ENCODE measurements around the gene ULK4. TPM values are rescaled to one million over a fixed set of nuclear protein-coding genes. Genes with fewer than 3 reads are reported as not detected.

The ULK4 gene
- polyA plus RNA-seq, 1 donor from 2014 or later = 7.2 TPM

GRCh38 chr3:41208507-41209220 is 753.2 kb downstream of the ULK4 start:
- H3K4me2 ChIP-seq (ENCODE audit: low read length) = no peak overlapping the region

DNA sequence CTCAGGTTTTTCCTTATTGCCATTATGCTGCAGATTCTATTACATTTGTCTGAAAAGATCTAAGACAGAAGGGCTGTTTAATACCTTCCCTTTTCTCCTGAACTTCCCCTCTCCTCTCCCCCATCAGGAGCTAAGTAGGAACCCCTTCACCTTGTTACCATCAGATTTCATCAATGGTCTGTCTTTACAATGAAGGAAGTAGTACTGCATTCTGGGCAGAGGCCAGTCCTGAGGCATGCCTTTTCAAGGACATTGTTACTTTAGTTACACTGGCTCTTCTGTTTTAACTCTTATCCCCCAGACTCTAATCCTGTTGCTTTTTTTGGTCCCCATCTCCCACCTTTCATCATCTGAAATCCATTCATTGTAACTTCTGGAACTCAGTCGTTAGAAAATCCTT is 754.5 kb downstream of the ULK4 start:
- no peak overlapping the region for H2AFZ ChIP-seq (ENCODE audit: low read depth, low read length)
- H3K9me2 ChIP-seq (ENCODE audit: insufficient read depth, low read length) = no peaks in the 10 kb centered on the region
- H3K4me3 ChIP-seq (ENCODE audit: low read length) = no peak overlapping the region
- no peaks in the 10 kb centered on the region for H3F3A ChIP-seq (ENCODE audit: insufficient read depth, low read length, poor library complexity, severe bottlenecking)
- no peaks in the 10 kb centered on the region for H3K36me3 ChIP-seq (ENCODE audit: insufficient read depth, low read length)
- no peaks in the 10 kb centered on the region for H3K9me3 ChIP-seq (ENCODE audit: low read length)
- peaks cover 2% of the 10 kb centered on the region for H4K20me1 ChIP-seq (ENCODE audit: insufficient read depth)
- no peak overlapping the region for H3K4me2 ChIP-seq (ENCODE audit: low read length)
- TF ChIP-seq, protein P1, sequence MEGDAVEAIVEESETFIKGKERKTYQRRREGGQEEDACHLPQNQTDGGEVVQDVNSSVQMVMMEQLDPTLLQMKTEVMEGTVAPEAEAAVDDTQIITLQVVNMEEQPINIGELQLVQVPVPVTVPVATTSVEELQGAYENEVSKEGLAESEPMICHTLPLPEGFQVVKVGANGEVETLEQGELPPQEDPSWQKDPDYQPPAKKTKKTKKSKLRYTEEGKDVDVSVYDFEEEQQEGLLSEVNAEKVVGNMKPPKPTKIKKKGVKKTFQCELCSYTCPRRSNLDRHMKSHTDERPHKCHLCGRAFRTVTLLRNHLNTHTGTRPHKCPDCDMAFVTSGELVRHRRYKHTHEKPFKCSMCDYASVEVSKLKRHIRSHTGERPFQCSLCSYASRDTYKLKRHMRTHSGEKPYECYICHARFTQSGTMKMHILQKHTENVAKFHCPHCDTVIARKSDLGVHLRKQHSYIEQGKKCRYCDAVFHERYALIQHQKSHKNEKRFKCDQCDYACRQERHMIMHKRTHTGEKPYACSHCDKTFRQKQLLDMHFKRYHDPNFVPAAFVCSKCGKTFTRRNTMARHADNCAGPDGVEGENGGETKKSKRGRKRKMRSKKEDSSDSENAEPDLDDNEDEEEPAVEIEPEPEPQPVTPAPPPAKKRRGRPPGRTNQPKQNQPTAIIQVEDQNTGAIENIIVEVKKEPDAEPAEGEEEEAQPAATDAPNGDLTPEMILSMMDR (IDR thresholded peaks at IDR 0.05; ENCODE audit: poor library complexity, severe bottlenecking) = no peak
- TF ChIP-seq POLR2AphosphoS5 (IDR thresholded peaks at IDR 0.05) (no peak), SMC3 (conservative IDR thresholded peaks at IDR 0.05; ENCODE audit: poor library complexity) (no peak), RAD21 (conservative IDR thresholded peaks at IDR 0.05) (no peak), TAF1 (IDR thresholded peaks at IDR 0.05; ENCODE audit: low read depth) (no peak), MXI1 (conservative IDR thresholded peaks at IDR 0.05; ENCODE audit: poor library complexity, severe bottlenecking) (no peak)
- H3K79me2 ChIP-seq (replicated peaks; ENCODE audit: insufficient read depth, low read length) = peaks cover 98% of the 10 kb centered on the region
- H3K9ac ChIP-seq (ENCODE audit: low read length) = no peak overlapping the region
- no peaks in the 10 kb centered on the region for H3K27me3 ChIP-seq (ENCODE audit: insufficient read depth, low read depth, low read length)
- H3K27ac ChIP-seq (ENCODE audit: low read length) = no peak overlapping the region

More at GRCh38 chr3:41208507-41209220, 753.2 kb downstream of the ULK4 start:
- peaks cover 2% of the 10 kb centered on the region for H4K20me1 ChIP-seq (ENCODE audit: insufficient read depth)
- no peaks in the 10 kb centered on the region for H3K36me3 ChIP-seq (ENCODE audit: insufficient read depth, low read length)
- no peaks in the 10 kb centered on the region for H3F3A ChIP-seq (ENCODE audit: insufficient read depth, low read length, poor library complexity, severe bottlenecking)
- peaks cover 98% of the 10 kb centered on the region for H3K79me2 ChIP-seq (replicated peaks; ENCODE audit: insufficient read depth, low read length)
- no peaks in the 10 kb centered on the region for H3K27me3 ChIP-seq (ENCODE audit: insufficient read depth, low read depth, low read length)
- no peak overlapping the region for H3K27ac ChIP-seq (ENCODE audit: low read length)
- no peak overlapping the region for H3K4me3 ChIP-seq (ENCODE audit: low read length)
- no peaks in the 10 kb centered on the region for H3K9me3 ChIP-seq (ENCODE audit: low read length)
- TF ChIP-seq EP300 (conservative IDR thresholded peaks at IDR 0.05; ENCODE audit: poor library complexity, severe bottlenecking) (no peak), TAF1 (IDR thresholded peaks at IDR 0.05; ENCODE audit: low read depth) (no peak), REST (IDR thresholded peaks at IDR 0.05; ENCODE audit: borderline replicate concordance) (no peak), EZH2 (IDR thresholded peaks at IDR 0.05; ENCODE audit: borderline replicate concordance, insufficient read depth, low read length, poor library complexity, severe bottlenecking) (no peak)
- no peak overlapping the region for H3K9ac ChIP-seq (ENCODE audit: low read length)
- H3K9me2 ChIP-seq (ENCODE audit: insufficient read depth, low read length) = no peaks in the 10 kb centered on the region
- no peak overlapping the region for H2AFZ ChIP-seq (ENCODE audit: low read depth, low read length)

All from neural cell (in vitro differentiated cells).